Measurements from ENCODE around the gene CPN1.
"Not testable (repeated sequence)": the region's sequence is repeated elsewhere in the genome, so short reads cannot be mapped to it uniquely, and the experiment has no call there.

CPN1 gene

DNA sequence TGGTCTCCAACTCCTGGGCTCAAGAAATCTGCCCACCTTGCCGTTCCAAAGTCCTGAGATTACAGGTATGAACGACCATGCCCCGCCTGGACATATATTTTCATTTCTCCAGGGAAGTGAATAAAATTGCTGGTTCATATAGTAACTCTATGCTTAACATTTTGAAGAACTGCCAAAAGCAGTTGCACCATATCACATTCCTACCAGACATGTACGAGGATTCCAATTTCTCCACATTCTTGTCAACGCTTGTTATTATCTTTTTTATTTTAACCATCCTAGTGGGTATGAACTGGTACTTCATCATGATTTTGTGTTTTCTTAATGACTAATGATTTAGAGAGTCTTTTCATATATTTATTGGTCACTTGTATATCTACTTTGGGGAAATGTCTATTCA is 21.9 kb upstream of the CPN1 start:
- no peak for DNase-seq (ENCODE audit: low read depth)
- TF ChIP-seq, protein P1, sequence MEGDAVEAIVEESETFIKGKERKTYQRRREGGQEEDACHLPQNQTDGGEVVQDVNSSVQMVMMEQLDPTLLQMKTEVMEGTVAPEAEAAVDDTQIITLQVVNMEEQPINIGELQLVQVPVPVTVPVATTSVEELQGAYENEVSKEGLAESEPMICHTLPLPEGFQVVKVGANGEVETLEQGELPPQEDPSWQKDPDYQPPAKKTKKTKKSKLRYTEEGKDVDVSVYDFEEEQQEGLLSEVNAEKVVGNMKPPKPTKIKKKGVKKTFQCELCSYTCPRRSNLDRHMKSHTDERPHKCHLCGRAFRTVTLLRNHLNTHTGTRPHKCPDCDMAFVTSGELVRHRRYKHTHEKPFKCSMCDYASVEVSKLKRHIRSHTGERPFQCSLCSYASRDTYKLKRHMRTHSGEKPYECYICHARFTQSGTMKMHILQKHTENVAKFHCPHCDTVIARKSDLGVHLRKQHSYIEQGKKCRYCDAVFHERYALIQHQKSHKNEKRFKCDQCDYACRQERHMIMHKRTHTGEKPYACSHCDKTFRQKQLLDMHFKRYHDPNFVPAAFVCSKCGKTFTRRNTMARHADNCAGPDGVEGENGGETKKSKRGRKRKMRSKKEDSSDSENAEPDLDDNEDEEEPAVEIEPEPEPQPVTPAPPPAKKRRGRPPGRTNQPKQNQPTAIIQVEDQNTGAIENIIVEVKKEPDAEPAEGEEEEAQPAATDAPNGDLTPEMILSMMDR (IDR thresholded peaks at IDR 0.05; ENCODE audit: insufficient read depth, low read depth, low read length, missing control alignments), result no peak
- H3K4me3 ChIP-seq (ENCODE audit: low read depth, low read length), result no peak overlapping the region

- H3K4me3 ChIP-seq (ENCODE audit: low read depth, low read length), result no peak overlapping the region
- TF ChIP-seq, protein P1 (IDR thresholded peaks at IDR 0.05; ENCODE audit: insufficient read depth, low read depth, low read length, missing control alignments), result no peak
- DNase-seq (ENCODE audit: low read depth), result no peak
Observed at GRCh38 chr10:100101192-100102076, 19.8 kb upstream of the CPN1 start.

- H3K4me3 ChIP-seq (ENCODE audit: low read depth, low read length), result no peak overlapping the region
- TF ChIP-seq, protein P1 (IDR thresholded peaks at IDR 0.05; ENCODE audit: insufficient read depth, low read depth, low read length, missing control alignments), result peak; percentile 27
- DNase-seq (ENCODE audit: low read depth), result peak; percentile 26
Observed at GRCh38 chr10:100100651-100101184, 19.0 kb upstream of the CPN1 start.

DNA sequence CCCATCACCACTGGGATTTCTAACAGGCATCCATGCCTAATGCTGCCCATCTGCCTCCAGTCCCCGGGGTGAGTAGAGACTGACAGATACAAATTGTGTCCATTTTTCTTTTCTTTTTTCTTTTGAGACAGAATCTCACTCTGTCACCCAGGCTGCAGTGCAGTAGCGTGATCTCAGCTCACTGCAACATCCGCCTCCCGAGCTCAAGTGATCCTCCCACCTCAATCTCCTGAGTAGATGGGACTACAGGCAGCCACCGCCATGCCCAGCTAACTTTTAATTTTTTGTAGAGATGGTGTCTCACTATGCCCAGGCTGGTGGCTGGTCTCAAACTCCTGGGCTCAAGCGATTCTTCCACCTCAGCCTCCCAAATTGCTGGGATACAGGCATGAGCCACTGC is 7.6 kb upstream of the CPN1 start:
- DNase-seq (ENCODE audit: low read depth), result no peak
- H3K4me3 ChIP-seq (ENCODE audit: low read depth, low read length), result no peak overlapping the region
- TF ChIP-seq, protein P1 (IDR thresholded peaks at IDR 0.05; ENCODE audit: insufficient read depth, low read depth, low read length, missing control alignments), result no peak

- not testable (repeated sequence) for H3K4me3 ChIP-seq (ENCODE audit: low read depth, low read length); DNase-seq (ENCODE audit: low read depth)
Observed at GRCh38 chr10:100086708-100087107, 5.0 kb upstream of the CPN1 start.

- DNase-seq (ENCODE audit: low read depth), result no peak
- TF ChIP-seq, protein P1 (IDR thresholded peaks at IDR 0.05; ENCODE audit: insufficient read depth, low read depth, low read length, missing control alignments), result no peak
- no peak overlapping the region for H3K4me3 ChIP-seq (ENCODE audit: low read depth, low read length)
Observed at GRCh38 chr10:100085596-100085995, 3.9 kb upstream of the CPN1 start.

GRCh38 chr10:100083623-100084022 is 2.0 kb upstream of the CPN1 start:
- TF ChIP-seq, protein P1 (IDR thresholded peaks at IDR 0.05; ENCODE audit: insufficient read depth, low read depth, low read length, missing control alignments), result no peak
- H3K4me3 ChIP-seq (ENCODE audit: low read depth, low read length), result no peak overlapping the region
- no peak for DNase-seq (ENCODE audit: low read depth)

DNA sequence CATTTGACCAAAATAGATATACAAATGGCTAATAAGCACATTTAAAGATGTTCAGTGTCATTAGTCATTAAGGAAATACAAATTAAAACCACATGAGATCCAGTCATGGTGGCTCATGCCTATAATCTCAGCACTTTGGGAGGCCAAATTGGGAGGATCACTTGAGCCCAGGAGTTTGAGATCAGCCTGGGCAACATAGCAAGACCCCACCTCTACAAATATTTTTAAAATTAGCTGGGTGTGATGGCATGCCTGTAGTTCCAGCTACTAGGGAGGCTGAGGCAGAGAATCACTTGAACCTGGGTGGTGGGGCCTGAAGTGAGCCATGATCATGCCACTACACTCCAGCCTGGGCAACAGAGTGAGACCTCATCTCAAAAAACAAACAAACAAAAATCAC is 607 bp upstream of the CPN1 start:
- not testable (repeated sequence) for H3K4me3 ChIP-seq (ENCODE audit: low read depth, low read length); DNase-seq (ENCODE audit: low read depth)

Measured in GM12865 (cell line).